Mesenchymal stem cell (in vitro differentiated cells and primary cell): ENCODE data around the gene TMEM115.
"Not testable (repeated sequence)": the region's sequence is repeated elsewhere in the genome, so short reads cannot be mapped to it uniquely, and the experiment has no call there.

Experiments used
- DNase-seq: peaks from one replicate; pipeline ENCODE4 v3.0.0-alpha.2; 2013
- H2AFZ ChIP-seq: one replicate; pipeline ENCODE4 v1.6.1; 2013; ENCODE audit warnings: low read depth, mild to moderate bottlenecking, control low read depth, inconsistent platforms, low read length, moderate library complexity
- H2AK5ac ChIP-seq: 2 replicates; pipeline ENCODE4 v1.6.1; 2013; ENCODE audit warnings: low read length, moderate library complexity, mild to moderate bottlenecking, inconsistent platforms; ENCODE audit not compliant: severe bottlenecking
- H2BK120ac ChIP-seq: one replicate; pipeline ENCODE4 v1.6.1; 2013; ENCODE audit warnings: low read depth, mild to moderate bottlenecking, inconsistent platforms, low read length, moderate library complexity
- H2BK12ac ChIP-seq, 2 experiments: one replicate each; pipeline ENCODE4 v1.6.1; 2013; ENCODE audit warnings: inconsistent platforms in 2 of 2, low read length in 2 of 2, mild to moderate bottlenecking in 2 of 2, moderate library complexity in 2 of 2, control low read depth in 1 of 2
- H2BK15ac ChIP-seq: one replicate; pipeline ENCODE4 v1.6.1; 2013; ENCODE audit warnings: mild to moderate bottlenecking, low read depth, inconsistent platforms; ENCODE audit not compliant: poor library complexity, severe bottlenecking
- H2BK5ac ChIP-seq: 2 replicates; pipeline ENCODE4 v1.6.1; 2013; ENCODE audit warnings: low read depth, mild to moderate bottlenecking, low read length, control low read depth, inconsistent platforms; ENCODE audit not compliant: poor library complexity, severe bottlenecking
- H3K14ac ChIP-seq, 2 experiments: one replicate each; pipeline ENCODE4 v1.6.1; 2013; ENCODE audit warnings: inconsistent platforms in 2 of 2, low read length in 2 of 2, control low read depth in 1 of 2, mild to moderate bottlenecking in 1 of 2, moderate library complexity in 1 of 2
- H3K18ac ChIP-seq, 2 experiments: one replicate each; pipeline ENCODE4 v1.6.1; 2013; ENCODE audit warnings: inconsistent platforms in 2 of 2, low read length in 2 of 2, control low read depth in 1 of 2, low read depth in 1 of 2, mild to moderate bottlenecking in 1 of 2
- H3K23ac ChIP-seq, 2 experiments: one replicate each; pipeline ENCODE4 v1.6.1; 2013; ENCODE audit warnings: inconsistent platforms in 2 of 2, low read length in 2 of 2, mild to moderate bottlenecking in 2 of 2, moderate library complexity in 2 of 2, control low read depth in 1 of 2
- H3K27ac ChIP-seq: 2 replicates; pipeline ENCODE4 v1.5.1; 2013; ENCODE audit warnings: mild to moderate bottlenecking, moderate library complexity, low read length, control low read depth, inconsistent platforms; ENCODE audit not compliant: poor library complexity, severe bottlenecking
- H3K27me3 ChIP-seq, 2 experiments: 2 replicates each; pipeline versions ENCODE4 v1.6.1 to v1.7.0; 2013; ENCODE audit warnings: low read length in 2 of 2, mild to moderate bottlenecking in 2 of 2, moderate library complexity in 2 of 2, control low read depth in 1 of 2, inconsistent platforms in 1 of 2; ENCODE audit not compliant: control insufficient read depth in 1 of 2, insufficient read depth in 1 of 2
- H3K36me3 ChIP-seq, 2 experiments: 2 replicates each; pipeline versions ENCODE4 v1.6.1 to v1.7.0; 2013; ENCODE audit warnings: low read length in 2 of 2, control low read depth in 1 of 2, inconsistent platforms in 1 of 2, low read depth in 1 of 2, mild to moderate bottlenecking in 1 of 2; ENCODE audit not compliant: insufficient read depth in 2 of 2, control insufficient read depth in 1 of 2
- H3K4ac ChIP-seq, 2 experiments: one replicate each; pipeline ENCODE4 v1.6.1; 2013; ENCODE audit warnings: inconsistent platforms in 2 of 2, low read length in 2 of 2, mild to moderate bottlenecking in 2 of 2, moderate library complexity in 2 of 2, control low read depth in 1 of 2, low read depth in 1 of 2
- H3K4me1 ChIP-seq: 2 replicates; pipeline ENCODE4 v1.6.1; 2013; ENCODE audit warnings: low read depth, low read length, control low read depth; ENCODE audit not compliant: control insufficient read depth, insufficient read depth
- H3K4me2 ChIP-seq: 2 replicates; pipeline ENCODE4 v1.6.1; 2013; ENCODE audit warnings: low read length, mild to moderate bottlenecking, inconsistent platforms; ENCODE audit not compliant: poor library complexity, severe bottlenecking
- H3K4me3 ChIP-seq, 2 experiments: 2 replicates each; pipeline versions ENCODE4 v1.5.1 to v1.7.0; 2013; ENCODE audit warnings: low read length in 2 of 2, mild to moderate bottlenecking in 2 of 2, control low read depth in 1 of 2, low read depth in 1 of 2; ENCODE audit not compliant: insufficient read depth in 1 of 2
- H3K79me1 ChIP-seq: replicated peaks from 2 replicates; pipeline ENCODE4 v1.6.1; 2013; ENCODE audit warnings: mild to moderate bottlenecking, control low read depth, low read length, inconsistent platforms; ENCODE audit not compliant: poor library complexity, severe bottlenecking
- H3K9ac ChIP-seq: 2 replicates; pipeline ENCODE4 v1.7.0; 2013; ENCODE audit warnings: mild to moderate bottlenecking, low read length, moderate library complexity
- H3K9me3 ChIP-seq: 2 replicates; pipeline ENCODE4 v1.7.0; 2013; ENCODE audit warnings: mild to moderate bottlenecking, low read length; ENCODE audit not compliant: control insufficient read depth
- H4K8ac ChIP-seq: one replicate; pipeline ENCODE4 v1.6.1; 2013; ENCODE audit warnings: inconsistent platforms, mild to moderate bottlenecking, low read length, moderate library complexity
- H4K91ac ChIP-seq: one replicate; pipeline ENCODE4 v1.6.1; 2013; ENCODE audit warnings: mild to moderate bottlenecking, low read length, inconsistent platforms
- WGBS: methylation state at CpG from one replicate; pipeline ENCODE4 v1.1.7; 2013; ENCODE audit warnings: mixed read lengths; 5-methylcytosine and 5-hydroxymethylcytosine counted together

The TMEM115 gene

GRCh38 chr3:50312041-50312440 is 47.3 kb downstream of the TMEM115 start:
- 94% methylated on average over 7 of the region's 32 CpGs for WGBS
- H3K4ac ChIP-seq, DNase-seq, H4K91ac ChIP-seq, H3K18ac ChIP-seq, H2BK12ac ChIP-seq, H3K14ac ChIP-seq, H2BK15ac ChIP-seq, H3K23ac ChIP-seq, H3K4me3 ChIP-seq, H4K8ac ChIP-seq, H2AK5ac ChIP-seq, H3K9me3 ChIP-seq, H2AFZ ChIP-seq, H3K27me3 ChIP-seq, H3K27ac ChIP-seq, H2BK120ac ChIP-seq, H3K4me2 ChIP-seq, H2BK5ac ChIP-seq, H3K9ac ChIP-seq: not testable (repeated sequence)
- Histone ChIP-seq H3K79me1 (peaks cover 17% of the 10 kb centered on the region), H3K36me3 (peaks cover 22 to 23% of the 10 kb centered on the region in 2 experiments), H3K4me1 (peaks cover 12% of the 10 kb centered on the region)
